PC-9 (cell line): ENCODE data around the gene TMEM198.

Source experiments
- CTCF ChIP-seq: fragments of 200-600 bp; sonication (generic); conservative IDR thresholded peaks from 2 replicates; pipeline ENCODE4 v1.6.1; 2017; ENCODE audit warnings: mixed run types, antibody characterized with exemption, mild to moderate bottlenecking, moderate library complexity
- EZH2 ChIP-seq: fragments of 200-600 bp; sonication (generic); IDR thresholded peaks from 2 replicates; pipeline ENCODE4 v1.8.0; 2017; ENCODE audit warnings: antibody characterized with exemption, low read depth

GRCh38 chr2:219508444-219508734, 35.4 kb upstream of the TMEM198 start:
- TF ChIP-seq CTCF (no peak), EZH2 (no peak)
